Activated T-helper 1 cell treated with anti-CD3 and anti-CD28 coated beads, Interleukin-12 subunit alpha, Interleukin-12 subunit beta, Interleukin-2, Interleukin-4 antibody, amounts not matched to agents 30 ng/mL and 10 ng/mL and 1 ng/mL, durations not matched to agents 14 hours and 24 hours and 36 hours (primary cell): ENCODE results near the gene RPS6KB1. TPM values are rescaled to one million over a fixed set of nuclear protein-coding genes. Genes with fewer than 3 reads are reported as not detected.
"Not testable (repeated sequence)": the region's sequence is repeated elsewhere in the genome, so short reads cannot be mapped to it uniquely, and the experiment has no call there.

ENCODE experiments used
- DNase-seq: peaks from one replicate; pipeline ENCODE4 v3.0.0; 2021; ENCODE audit warnings: low spot score
- H3K27ac Mint-ChIP-seq: one replicate; pipeline ENCODE4 v1.8.0; 2021; ENCODE audit warnings: mild to moderate bottlenecking, mixed read lengths
- H3K27me3 Mint-ChIP-seq: one replicate; pipeline ENCODE4 v1.8.0; 2022; ENCODE audit warnings: mild to moderate bottlenecking, moderate library complexity, mixed read lengths; ENCODE audit not compliant: insufficient read depth
- H3K36me3 Mint-ChIP-seq: one replicate; pipeline ENCODE4 v1.8.0; 2021; ENCODE audit warnings: low read depth, mixed read lengths
- H3K4me1 Mint-ChIP-seq: one replicate; pipeline ENCODE4 v1.8.0; 2021; ENCODE audit warnings: low read depth, mixed read lengths
- H3K4me3 Mint-ChIP-seq: one replicate; pipeline ENCODE4 v1.8.0; 2021; ENCODE audit warnings: mild to moderate bottlenecking, moderate library complexity, mixed read lengths
- H3K9me3 Mint-ChIP-seq: one replicate; pipeline ENCODE4 v1.8.0; 2021; ENCODE audit warnings: mixed read lengths
- intact Hi-C: fragments of 100-400 bp; cut with micrococcal nuclease; formaldehyde crosslinking; loops from one replicate; pipeline ENCODE4 v1.15.1; 2024
- total RNA-seq: library from RNA; stranded (reverse); gene quantifications from 2 replicates; pipeline ENCODE4 v1.2.3, GENCODE V29; 2022

The RPS6KB1 gene
- total RNA-seq, 1 donor from 2014 or later: 67.6 TPM

- peaks cover 33% of the 10 kb centered on the region for H3K4me1 Mint-ChIP-seq
- H3K27me3 Mint-ChIP-seq: peaks cover 6% of the 10 kb centered on the region
- no peaks in the 10 kb centered on the region for H3K9me3 Mint-ChIP-seq
- H3K27ac Mint-ChIP-seq: peak overlapping the region; percentile 94
- H3K4me3 Mint-ChIP-seq: peak overlapping the region; percentile 84
- intact Hi-C loops: loop anchor here (1.0 to 10.0 kb wide), 8 partner anchors 23 to 749 kb away; partner anchors contain the start of genes PTRH2, RPS6KB1, SMG8 and VMP1
- H3K36me3 Mint-ChIP-seq: peaks cover 13% of the 10 kb centered on the region
- peak; percentile 37 for DNase-seq
Measured at GRCh38 chr17:59963738-59964481, 71.0 kb downstream of the RPS6KB1 start.

- peak; percentile 86 for DNase-seq
- H3K4me1 Mint-ChIP-seq: peaks cover 25% of the 10 kb centered on the region
- intact Hi-C loops: loop anchor here (1.0 to 10.0 kb wide), 8 partner anchors 23 to 750 kb away; partner anchors contain the start of genes PTRH2, RPS6KB1, SMG8 and VMP1
- H3K36me3 Mint-ChIP-seq: peaks cover 9% of the 10 kb centered on the region
- H3K9me3 Mint-ChIP-seq: no peaks in the 10 kb centered on the region
- peak within 1 kb of the TSS; percentile 84 for H3K4me3 Mint-ChIP-seq
- H3K27ac Mint-ChIP-seq: peak within 1 kb of the TSS; percentile 94
- H3K27me3 Mint-ChIP-seq: peaks cover 12% of the 10 kb centered on the region
Measured at GRCh38 chr17:59964482-59965328, 71.8 kb downstream of the RPS6KB1 start, which contains the start of gene RNFT1. TSS of gene RNFT1 (minus strand) at chr17:59964740. CDS start at chr17:59964663, 77 bp downstream.

DNA sequence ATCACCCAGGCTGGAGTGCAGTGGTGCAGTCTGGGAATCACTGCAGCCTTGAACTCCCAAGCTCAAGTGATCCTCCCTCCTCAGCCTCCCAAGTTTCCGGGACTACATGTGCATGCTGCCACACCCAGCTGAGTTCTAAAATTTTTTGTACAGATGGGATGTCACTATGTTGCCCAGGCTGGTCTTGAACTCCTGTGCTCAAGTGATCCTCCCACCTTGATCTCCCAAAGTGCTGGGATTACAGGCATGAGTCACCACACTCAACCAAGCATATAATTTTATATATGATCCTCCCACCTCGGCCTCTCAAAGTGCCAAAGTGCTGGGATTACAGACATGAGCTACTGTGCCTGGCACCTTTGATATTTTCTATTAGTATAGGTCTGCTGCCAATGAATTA is 78.8 kb downstream of the RPS6KB1 start:
- H3K27ac Mint-ChIP-seq, H3K4me3 Mint-ChIP-seq, H3K36me3 Mint-ChIP-seq, H3K9me3 Mint-ChIP-seq, intact Hi-C loops, DNase-seq, H3K4me1 Mint-ChIP-seq: not testable (repeated sequence)
- peaks cover 12% of the 10 kb centered on the region for H3K27me3 Mint-ChIP-seq

GRCh38 chr17:59972778-59973177 is 79.9 kb downstream of the RPS6KB1 start:
- intact Hi-C loops: no loop called here
- Mint-ChIP-seq H3K4me1 (no peaks in the 10 kb centered on the region), H3K4me3 (no peak overlapping the region), H3K27ac (no peak overlapping the region), H3K9me3 (no peaks in the 10 kb centered on the region), H3K36me3 (no peaks in the 10 kb centered on the region), H3K27me3 (peaks cover 10% of the 10 kb centered on the region)
- no peak for DNase-seq

DNA sequence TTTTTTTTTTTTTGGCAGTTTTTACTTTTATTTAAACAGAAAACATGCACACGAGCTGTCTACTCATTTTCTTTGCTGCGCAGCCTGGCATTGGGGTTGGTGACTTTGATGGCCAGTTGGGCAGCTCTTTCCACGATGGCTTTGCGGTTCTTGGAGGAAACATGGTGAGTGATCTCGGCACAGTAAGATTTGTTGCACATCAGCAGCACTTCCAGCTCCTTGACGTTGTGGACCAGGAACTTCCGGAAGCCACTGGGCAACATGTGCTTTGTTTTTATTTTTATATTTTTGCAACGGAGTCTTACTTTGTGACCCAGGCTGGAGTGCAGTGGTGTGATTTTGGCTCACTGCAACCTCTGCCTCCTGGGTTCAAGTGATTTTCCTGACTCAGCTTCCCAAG is 80.6 kb downstream of the RPS6KB1 start:
- H3K4me1 Mint-ChIP-seq, H3K36me3 Mint-ChIP-seq, H3K27me3 Mint-ChIP-seq, H3K4me3 Mint-ChIP-seq, DNase-seq, intact Hi-C loops, H3K9me3 Mint-ChIP-seq, H3K27ac Mint-ChIP-seq: not testable (repeated sequence)

GRCh38 chr17:59975166-59975565 is 82.2 kb downstream of the RPS6KB1 start:
- DNase-seq, H3K36me3 Mint-ChIP-seq, H3K27ac Mint-ChIP-seq, H3K27me3 Mint-ChIP-seq, intact Hi-C loops, H3K9me3 Mint-ChIP-seq, H3K4me3 Mint-ChIP-seq, H3K4me1 Mint-ChIP-seq: not testable (repeated sequence)

- H3K36me3 Mint-ChIP-seq, H3K27me3 Mint-ChIP-seq, DNase-seq, H3K9me3 Mint-ChIP-seq, intact Hi-C loops, H3K4me1 Mint-ChIP-seq, H3K27ac Mint-ChIP-seq, H3K4me3 Mint-ChIP-seq: not testable (repeated sequence)
Measured at GRCh38 chr17:59996608-59997007, 103.7 kb downstream of the RPS6KB1 start.

Other genes with a start within 250 kb of the RPS6KB1 start
- 49.7 and 51.1 TPM in 2 replicates for gene PTRH2, start 185.7 kb upstream of the RPS6KB1 start, total RNA-seq
- gene VMP1, start 185.5 kb upstream of the RPS6KB1 start, total RNA-seq: 357 and 374 TPM in 2 replicates
- gene TUBD1, start 178 bp upstream of the RPS6KB1 start, total RNA-seq: 12.3 and 13.2 TPM in 2 replicates
- gene RNFT1, start 71.6 kb downstream of the RPS6KB1 start, total RNA-seq: 32.2 and 35.5 TPM in 2 replicates
- 36.5 and 36.9 TPM in 2 replicates for gene HEATR6, start 185.8 kb downstream of the RPS6KB1 start, total RNA-seq